GM10266 (cell line): Measurements from ENCODE around the gene A3GALT2.
A peak's percentile ranks its signal among the peaks of the same experiment; 100 is the strongest.

Experiments used
- DNase-seq: peaks from one replicate; pipeline ENCODE4 v3.0.0; 2012; ENCODE audit errors: extremely low spot score
- TF ChIP-seq, protein P1 (sequence below): IDR thresholded peaks from 2 replicates; pipeline ENCODE4 v1.5.1; 2012; ENCODE audit warnings: mild to moderate bottlenecking, low read depth; ENCODE audit not compliant: control insufficient read depth, insufficient read depth; ENCODE audit errors: missing control alignments

The A3GALT2 gene

DNA sequence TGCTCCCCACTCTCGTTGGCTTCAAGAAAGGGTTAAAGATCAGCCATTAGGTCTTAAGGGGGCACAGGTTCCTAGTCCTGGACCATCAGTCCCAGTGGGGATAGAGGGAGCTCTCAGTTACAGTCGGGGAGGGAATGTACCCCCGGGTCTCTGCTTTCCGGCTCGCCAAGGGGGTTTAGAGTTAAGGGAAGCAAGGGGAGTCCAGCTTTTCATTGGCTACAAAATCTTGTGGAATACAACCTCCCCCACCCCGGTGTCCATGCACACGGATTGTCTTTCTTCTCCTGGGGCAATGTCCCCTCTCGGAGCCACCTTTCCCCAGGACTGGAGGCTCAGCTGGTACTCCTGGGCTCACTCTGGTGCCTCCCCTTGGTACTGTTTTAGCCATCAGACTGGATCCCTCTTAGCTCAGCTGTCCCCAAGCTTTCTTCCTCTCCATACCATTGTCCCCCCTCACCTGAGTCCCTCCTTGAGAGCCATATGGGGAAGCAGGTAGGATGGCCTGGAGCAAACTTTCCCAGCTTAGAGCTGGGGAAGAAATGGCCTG is at the start of gene A3GALT2:
Gene A3GALT2, minus strand, starts transcription at position 480 of the 547 bp plus-strand sequence. Its CDS starts 0 bp downstream, at position 480.
- DNase-seq, result no peak
- TF ChIP-seq, protein P1, sequence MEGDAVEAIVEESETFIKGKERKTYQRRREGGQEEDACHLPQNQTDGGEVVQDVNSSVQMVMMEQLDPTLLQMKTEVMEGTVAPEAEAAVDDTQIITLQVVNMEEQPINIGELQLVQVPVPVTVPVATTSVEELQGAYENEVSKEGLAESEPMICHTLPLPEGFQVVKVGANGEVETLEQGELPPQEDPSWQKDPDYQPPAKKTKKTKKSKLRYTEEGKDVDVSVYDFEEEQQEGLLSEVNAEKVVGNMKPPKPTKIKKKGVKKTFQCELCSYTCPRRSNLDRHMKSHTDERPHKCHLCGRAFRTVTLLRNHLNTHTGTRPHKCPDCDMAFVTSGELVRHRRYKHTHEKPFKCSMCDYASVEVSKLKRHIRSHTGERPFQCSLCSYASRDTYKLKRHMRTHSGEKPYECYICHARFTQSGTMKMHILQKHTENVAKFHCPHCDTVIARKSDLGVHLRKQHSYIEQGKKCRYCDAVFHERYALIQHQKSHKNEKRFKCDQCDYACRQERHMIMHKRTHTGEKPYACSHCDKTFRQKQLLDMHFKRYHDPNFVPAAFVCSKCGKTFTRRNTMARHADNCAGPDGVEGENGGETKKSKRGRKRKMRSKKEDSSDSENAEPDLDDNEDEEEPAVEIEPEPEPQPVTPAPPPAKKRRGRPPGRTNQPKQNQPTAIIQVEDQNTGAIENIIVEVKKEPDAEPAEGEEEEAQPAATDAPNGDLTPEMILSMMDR, result no peak

DNA sequence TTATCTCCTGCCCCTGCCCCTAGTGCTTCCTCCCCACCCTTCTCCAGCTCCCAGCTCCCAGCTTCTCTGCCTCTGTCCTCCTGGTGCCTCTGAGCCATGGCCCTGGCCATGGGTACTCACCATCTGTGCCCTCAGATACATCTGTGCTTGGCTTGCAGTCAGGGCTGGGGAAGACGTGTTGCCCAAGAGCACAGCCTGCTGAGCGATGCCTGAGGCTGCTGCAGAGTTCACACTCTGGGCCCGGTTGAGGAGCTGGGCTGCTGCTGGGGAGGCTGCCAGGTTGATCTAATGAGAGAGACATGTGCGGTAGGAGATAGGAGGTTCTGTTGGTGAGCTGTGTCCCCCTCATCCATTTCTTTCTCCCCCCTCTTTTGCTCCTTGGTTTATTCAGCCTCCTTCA is 49.4 kb upstream of the A3GALT2 start:
- TF ChIP-seq, protein P1, result no peak
- DNase-seq, result no peak

DNA sequence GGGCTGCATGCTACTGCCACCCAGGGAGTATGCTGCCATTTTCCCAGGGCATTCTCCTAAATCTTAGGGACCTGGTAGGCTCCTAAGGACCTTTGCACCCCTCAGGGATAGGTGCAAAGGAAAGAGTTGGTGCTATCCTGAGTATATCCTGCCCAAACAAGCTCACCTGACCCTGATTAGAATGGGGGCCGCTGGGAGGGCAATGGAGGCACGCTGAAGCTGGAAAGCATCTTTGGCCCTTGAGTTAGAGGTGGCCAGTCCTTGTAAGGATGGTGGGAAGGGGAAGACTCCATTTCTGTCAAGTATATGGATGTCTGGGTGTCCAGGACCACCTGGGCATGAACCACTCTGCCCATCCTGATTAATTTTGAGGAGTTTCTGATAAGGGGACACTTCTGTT is 48.9 kb upstream of the A3GALT2 start:
- TF ChIP-seq, protein P1, result no peak
- no peak for DNase-seq

DNA sequence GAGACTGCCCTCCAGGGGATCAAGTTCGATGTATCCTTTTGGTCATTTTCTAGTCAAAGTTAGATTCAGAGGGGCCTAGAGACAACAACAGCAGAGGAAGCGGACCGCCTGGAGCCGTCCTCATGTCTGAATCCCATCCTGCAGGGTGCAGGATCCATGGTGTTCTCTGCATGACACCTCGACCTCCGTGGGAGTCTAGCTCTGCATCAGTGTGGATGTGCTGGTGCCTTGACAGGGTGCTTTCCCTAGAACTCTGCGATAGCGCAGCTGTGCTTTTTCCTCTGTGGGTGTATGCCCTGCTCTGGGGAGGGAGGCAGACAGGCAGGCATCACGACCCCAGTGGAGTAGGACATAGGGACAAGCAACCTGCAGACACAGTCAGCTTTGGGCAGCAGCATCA is 48.2 kb upstream of the A3GALT2 start:
- DNase-seq, result no peak
- TF ChIP-seq, protein P1, result no peak

DNA sequence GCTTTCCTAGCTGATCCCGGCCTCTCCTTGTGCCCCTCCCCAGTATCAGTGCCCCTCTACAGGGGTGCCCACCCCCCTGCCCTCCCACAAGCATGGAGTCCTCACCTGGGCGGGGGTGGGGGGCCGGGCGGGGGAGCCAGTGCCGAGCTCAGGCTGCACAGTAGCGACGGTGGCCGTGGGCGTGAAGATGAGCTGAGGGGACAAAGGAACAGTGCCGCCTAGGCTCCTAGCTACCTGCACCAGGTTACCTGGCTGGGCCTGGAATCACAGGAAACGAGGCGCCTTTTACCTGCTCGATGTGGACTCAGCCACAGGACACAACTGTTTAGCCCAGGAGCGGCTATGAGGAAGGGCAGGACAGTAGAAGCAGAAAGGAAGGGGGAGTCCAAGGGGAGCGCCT is 47.5 kb upstream of the A3GALT2 start:
- TF ChIP-seq, protein P1, result no peak
- no peak for DNase-seq

DNA sequence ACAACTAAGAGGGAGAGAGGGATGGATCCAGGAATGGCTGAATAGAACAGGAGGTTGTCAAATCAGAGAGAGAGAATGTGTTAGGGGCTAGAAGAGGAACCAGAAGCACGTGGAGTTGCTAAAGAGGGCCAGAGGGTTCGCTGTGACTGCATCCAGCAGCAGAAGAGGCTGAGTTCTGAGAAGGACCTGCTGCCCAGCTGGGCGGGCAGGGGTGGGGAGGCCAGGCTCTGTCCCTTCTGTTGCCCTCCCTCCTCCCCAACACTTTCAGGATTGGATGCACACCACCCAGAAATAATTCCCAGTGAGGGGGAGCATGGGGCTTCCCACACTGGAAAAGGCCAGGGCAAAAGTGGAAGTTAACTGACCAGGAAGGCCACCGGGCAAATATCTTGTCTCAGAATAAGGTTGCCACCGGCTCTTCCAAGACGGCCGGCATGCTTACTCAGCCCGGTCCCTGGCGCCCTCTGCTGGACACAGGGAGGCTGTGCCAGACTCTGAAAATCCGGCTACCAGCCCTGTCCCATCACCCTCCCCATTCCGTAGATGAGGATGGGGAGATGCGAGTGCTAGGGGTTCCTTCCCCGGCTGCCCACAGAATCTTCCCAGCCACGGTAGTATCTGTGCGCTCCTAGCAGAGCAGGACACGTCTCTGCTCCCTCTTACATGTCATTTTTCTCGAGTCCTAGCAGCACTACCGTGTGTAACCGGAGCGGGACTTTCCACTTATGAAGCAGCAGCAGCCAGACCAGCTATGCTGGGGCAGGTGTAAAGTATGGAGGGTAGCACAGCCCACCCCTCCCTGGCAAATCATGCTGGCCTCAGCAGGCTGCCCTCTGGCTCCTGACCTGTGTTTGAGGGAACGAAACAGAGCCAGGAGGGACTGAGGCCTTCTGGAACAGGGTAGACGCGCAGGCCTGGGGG is 46.8 kb upstream of the A3GALT2 start:
- DNase-seq, result peak; percentile 90
- TF ChIP-seq, protein P1, result peak; percentile 96

DNA sequence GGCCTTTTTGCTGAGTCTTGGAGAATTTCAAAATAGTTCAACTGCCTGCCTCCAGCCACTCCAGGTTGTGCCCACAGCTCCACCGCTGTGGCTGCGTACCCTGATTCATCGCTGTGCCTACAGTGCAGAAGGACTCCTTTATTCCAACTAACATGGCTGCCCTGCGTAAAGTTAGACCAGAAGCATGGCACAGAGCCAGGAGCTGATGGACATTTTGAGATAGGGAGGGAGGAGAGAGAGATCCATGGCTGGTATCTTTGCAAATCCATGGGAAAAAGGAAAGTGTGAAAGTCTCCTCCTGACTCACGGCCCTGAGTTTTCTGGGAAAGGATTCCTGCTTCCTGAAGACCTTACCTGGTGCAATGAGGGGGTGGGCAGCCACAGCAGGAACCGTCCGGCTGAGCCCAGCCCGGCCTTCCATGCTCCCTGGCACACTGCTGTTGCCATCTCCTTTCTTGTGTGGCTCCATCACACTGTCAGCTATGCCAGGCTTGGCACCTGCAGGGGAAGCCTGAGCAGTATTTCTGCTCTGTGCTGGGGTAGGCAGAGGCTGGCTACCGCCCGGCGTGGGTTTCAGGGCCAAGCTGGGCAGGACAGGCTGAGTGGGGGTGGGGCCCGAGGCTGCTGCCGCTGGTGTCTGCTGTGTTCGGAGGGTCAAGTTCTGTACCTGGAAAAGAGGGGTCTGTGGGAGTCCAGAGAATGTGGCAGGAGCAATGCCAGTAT is 46.0 kb upstream of the A3GALT2 start:
- TF ChIP-seq, protein P1, result no peak
- no peak for DNase-seq
